H1 (cell line): ENCODE results near the gene APOA4. TPM values are rescaled to one million over a fixed set of nuclear protein-coding genes. Genes with fewer than 3 reads are reported as not detected.

Source experiments
- BACH1 ChIP-seq: IDR thresholded peaks from 2 replicates; pipeline ENCODE4 v1.6.1; 2012; ENCODE audit warnings: low read length, improper control_type of control experiment
- BRCA1 ChIP-seq: IDR thresholded peaks from 2 replicates; pipeline ENCODE4 v1.6.1; 2012; ENCODE audit warnings: low read depth, low read length, improper control_type of control experiment
- CHD1 ChIP-seq: IDR thresholded peaks from 2 replicates; pipeline ENCODE4 v1.6.1; 2012; ENCODE audit warnings: low read depth, low read length, improper control_type of control experiment
- CREB1 ChIP-seq: IDR thresholded peaks from 2 replicates; pipeline ENCODE4 v1.6.1; 2012; ENCODE audit warnings: inconsistent platforms
- TCF12 ChIP-seq: IDR thresholded peaks from 2 replicates; pipeline ENCODE4 v1.6.1; 2011; ENCODE audit warnings: low read depth, mild to moderate bottlenecking, low read length
- polyA plus RNA-seq, 7 experiments: library from polyadenylated mRNA; depleted of rRNA in 3 of 7; stranded (reverse) in 5 of 7; unstranded in 2 of 7; fragments of >200 nt in 5 of 7; fragments of 200-250 nt in 2 of 7; gene quantifications; 1 replicate in 5 of 7; 2 replicates in 1 of 7; 4 replicates in 1 of 7; pipeline versions ENCODE4 v1.2.1 to v1.2.3, GENCODE V29; 2011 to 2013; ENCODE audit warnings: missing spikeins in 2 of 7, mixed read lengths in 2 of 7
- total RNA-seq: library from RNA; stranded (reverse); fragmentation: NEBNext Ultra II Directional; extraction: Animal tissue kit (Norgen Biotek cat#: 25700); gene quantifications from 2 replicates; pipeline ENCODE4 v1.2.1, GENCODE V29; 2021

The APOA4 gene
- total and polyA plus RNA-seq, 2 of the 8 experiments (the other 6 are each of a cell fraction or from before 2014, with no cell fraction given): not detected

DNA sequence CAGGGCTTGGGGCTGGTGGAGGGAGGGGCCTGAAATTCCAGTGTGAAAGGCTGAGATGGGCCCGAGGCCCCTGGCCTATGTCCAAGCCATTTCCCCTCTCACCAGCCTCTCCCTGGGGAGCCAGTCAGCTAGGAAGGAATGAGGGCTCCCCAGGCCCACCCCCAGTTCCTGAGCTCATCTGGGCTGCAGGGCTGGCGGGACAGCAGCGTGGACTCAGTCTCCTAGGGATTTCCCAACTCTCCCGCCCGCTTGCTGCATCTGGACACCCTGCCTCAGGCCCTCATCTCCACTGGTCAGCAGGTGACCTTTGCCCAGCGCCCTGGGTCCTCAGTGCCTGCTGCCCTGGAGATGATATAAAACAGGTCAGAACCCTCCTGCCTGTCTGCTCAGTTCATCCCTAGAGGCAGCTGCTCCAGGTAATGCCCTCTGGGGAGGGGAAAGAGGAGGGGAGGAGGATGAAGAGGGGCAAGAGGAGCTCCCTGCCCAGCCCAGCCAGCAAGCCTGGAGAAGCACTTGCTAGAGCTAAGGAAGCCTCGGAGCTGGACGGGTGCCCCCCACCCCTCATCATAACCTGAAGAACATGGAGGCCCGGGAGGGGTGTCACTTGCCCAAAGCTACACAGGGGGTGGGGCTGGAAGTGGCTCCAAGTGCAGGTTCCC lies 6.5 kb upstream of the APOA4 start, which contains the start of gene APOC3 (continued):
- TF ChIP-seq BRCA1 (no peak), TCF12 (no peak), BACH1 (no peak), CHD1 (no peak), CREB1 (no peak)
